GM21576 (cell line): Measurements from ENCODE around the gene LRRFIP1.

Experiments
- ATAC-seq: cut with Tn5 transposase; IDR thresholded peaks from one replicate; pipeline ENCODE4 v1.9.1; 2021; ENCODE audit warnings: mild to moderate bottlenecking, moderate library complexity; ENCODE audit not compliant: unreplicated experiment

LRRFIP1 gene

GRCh38 chr2:237638176-237638575 lies 10.8 kb downstream of the LRRFIP1 start:
- ATAC-seq, result no peak

DNA sequence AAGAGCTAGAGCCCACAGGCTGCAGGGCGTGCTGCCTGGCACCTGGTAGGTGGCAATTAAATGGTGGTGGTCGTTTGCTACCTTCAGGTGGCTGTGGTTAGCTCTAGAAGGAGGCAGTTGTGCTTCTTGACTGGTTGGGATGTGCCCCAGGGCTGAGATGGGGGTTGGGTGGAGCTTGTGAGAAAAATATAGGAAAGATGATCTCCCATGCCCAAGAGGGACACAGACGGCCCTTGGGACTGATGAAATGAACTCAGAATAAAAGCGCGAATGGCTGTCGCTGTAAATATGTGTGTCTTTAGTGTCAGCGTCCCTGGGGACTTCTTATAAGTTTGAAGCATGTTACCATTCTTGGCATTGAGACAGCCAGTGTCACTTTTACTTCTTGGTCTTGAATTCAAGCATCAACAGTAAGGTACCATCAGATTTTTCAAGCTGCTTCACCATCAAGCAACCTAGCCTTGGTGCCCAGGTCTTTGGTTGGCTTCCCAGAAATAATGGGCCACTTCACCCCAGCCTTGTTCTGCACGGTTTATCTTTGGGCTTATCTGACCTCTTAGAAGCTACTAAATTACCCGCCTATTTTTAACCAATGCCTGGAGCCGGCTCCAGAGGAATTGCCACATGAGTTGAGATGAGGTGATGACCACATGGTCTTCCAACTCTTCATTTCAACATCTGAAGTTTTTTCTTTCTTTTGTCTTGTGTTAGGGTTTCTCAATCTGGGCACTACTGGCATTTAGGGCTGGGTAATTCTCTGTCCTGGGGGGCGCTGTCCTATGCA lies 11.9 kb downstream of the LRRFIP1 start:
- ATAC-seq, result no peak

DNA sequence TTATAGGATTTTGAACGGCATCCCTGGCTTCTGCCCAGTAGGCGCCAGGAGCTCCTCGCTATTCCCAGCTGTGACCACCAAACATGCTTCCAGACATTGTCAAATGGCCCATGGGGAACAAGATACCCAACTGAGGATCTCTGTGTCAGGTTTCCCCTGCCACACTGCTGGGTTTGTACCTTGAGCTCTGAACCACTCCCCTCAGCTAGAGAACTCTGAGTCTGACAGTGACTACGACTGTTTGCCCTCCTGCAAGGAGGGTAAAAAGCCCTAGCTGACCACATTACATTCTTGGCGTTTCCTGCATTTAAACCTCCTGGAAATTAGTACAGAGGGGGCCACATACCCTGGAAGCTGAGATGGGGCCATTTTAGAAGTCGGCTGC lies 12.4 kb downstream of the LRRFIP1 start:
- no peak for ATAC-seq

DNA sequence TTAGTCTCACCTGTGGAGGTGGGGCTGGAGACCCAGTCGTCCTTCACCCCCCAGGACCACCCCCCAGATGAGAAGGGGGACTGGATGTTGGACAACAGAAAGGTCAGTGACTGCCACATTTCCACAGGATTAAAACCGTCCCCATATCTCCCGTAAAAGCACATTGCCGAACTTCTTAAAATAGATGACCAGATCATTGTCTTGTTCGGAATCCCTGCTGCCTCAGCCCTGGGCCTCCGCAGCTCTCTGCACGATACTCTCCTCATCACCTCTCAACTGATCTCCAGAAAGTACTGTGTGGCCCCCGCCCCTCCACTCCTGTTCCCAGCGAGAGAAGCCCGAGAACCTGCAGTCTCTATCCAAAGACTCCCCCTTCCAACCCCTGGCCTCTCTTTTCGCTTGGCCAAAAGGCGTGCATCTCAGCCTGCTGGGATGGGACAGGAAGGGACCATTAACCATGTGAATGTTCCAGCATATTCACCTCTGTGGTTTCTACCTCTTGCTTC lies 13.2 kb downstream of the LRRFIP1 start:
- ATAC-seq, result no peak

- no peak for ATAC-seq
Measured at GRCh38 chr2:237642038-237642734, 14.8 kb downstream of the LRRFIP1 start.

DNA sequence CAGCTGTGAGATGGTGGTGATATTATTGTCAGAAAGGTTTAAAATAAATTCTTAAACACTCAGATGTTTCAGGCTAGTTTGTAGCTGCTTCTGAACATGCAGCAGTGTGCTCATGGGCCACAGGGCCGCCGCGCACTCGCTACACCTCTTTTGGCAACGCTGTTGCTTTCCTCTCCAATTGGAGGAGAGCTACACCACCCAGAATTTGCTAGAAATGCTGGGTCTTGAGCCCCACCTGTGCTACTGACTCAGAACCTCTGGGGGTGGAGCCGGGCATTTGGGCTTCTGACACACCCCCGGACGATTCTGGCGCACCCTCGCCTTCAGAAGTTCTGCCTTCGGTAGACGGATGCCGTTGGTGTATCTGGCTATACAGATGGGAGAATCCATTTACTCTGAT lies 15.7 kb downstream of the LRRFIP1 start:
- ATAC-seq, result no peak

DNA sequence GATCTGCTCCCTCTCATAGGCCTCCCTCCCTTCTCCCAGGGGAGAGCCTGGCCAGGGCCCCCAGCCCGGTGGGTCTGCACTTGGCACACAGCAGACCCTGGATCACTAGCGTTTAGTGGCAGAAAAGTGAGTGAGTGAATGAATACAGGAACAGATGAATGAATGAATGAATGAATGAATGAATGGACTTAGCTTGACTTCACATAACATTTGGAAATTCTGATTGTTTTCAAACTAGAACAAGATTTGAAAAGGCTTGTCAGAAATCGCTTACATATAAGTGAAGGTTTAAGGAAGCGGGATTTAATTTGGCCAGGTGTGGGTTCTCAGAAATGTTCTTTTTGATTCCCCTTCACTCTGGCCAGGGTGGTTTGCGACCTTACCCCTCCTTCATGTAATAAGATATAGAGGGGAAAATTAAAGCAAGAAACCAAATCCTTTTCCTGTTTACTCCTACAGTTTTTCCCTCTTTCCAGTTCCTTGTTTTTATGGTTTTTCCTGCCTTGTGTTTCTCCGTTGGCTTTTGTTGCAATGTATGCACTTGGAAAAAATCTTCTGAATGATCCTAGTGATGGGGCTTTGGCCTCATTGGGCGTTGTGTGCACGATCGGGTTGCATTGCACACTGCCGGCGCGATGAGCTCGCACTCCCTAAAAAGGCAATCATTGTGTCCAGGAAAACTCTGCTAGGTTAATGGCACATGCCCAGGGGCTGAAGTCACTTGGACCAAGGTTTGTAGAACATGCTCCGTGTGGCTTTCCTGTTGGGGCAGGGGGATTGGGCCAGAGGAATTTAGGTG lies 16.4 kb downstream of the LRRFIP1 start:
- ATAC-seq, result no peak

DNA sequence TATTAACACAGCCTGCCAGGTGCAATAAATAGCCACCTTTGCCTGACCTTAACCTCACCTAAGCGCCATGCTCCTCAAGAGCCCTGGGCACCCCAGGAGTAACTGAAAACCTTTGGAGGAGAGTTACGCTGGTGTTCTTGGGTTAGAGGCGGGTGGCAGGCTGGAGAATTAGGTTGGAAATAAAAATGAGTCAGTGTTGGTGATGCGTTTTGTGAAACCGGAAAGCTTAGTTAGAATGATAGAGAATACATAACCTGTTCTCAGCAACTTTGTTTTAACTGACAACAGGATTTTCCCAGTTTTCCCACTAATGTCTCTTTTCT lies 17.0 kb downstream of the LRRFIP1 start:
- ATAC-seq, result no peak

GRCh38 chr2:237645261-237645660 lies 17.9 kb downstream of the LRRFIP1 start:
- no peak for ATAC-seq

DNA sequence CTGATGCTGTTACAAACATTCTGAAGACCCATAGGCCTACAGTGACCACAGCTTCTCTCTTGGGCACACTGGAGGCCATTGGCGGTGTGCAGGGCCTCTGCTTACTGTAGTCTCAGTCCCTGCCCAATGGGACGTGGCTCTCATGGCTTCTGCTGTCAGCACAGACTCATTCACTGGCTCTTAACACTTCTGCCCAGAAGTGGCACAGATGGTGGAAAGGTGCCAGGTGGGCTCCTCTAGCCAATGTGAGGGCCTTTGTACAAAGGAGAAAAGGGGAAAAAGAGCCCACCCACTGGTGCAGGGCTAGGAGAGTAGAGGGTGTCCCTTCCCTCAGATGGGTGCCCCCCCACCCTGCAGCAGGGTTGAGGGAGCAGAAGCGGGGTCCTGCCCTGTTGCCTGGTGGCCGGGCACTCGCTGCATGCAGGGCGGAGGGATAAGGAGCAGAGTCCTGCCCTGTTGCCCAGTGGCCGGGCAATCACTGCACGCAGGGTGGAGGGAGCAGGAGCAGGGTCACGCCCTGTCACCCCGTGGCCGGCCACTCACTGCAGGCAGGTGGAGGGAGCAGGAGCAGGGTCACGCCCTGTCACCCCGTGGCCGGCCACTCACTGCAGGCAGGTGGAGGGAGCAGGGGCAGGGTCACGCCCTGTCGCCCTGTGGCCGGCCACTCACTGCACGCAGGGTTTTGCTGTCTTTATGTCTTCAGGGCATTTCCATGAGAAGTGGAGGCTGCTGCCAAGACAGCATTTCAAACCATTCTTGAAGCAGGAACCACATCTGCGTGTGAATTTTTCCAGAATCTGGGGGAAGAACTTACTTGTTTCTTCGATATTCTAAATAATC lies 20.0 kb downstream of the LRRFIP1 start:
- no peak for ATAC-seq

DNA sequence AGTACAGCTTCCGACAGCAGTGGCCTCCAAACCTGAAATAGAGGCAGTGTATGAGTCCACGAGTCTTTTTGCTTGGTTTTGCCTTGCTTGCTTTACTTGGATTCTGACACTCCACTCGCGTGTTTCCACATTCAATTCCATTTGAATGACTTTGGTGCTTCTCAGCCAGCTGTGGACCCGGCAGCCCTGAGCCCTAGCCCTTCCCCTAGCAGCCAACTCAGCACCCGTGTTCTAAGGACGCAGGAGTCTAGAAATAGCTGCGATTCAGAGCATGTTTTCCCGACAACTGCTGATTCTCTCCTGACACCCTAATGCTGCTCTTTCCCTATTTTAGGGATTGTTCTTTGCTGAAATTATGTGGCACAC lies 20.6 kb downstream of the LRRFIP1 start:
- ATAC-seq, result no peak

GRCh38 chr2:237649541-237650454 lies 22.4 kb downstream of the LRRFIP1 start:
- no peak for ATAC-seq

DNA sequence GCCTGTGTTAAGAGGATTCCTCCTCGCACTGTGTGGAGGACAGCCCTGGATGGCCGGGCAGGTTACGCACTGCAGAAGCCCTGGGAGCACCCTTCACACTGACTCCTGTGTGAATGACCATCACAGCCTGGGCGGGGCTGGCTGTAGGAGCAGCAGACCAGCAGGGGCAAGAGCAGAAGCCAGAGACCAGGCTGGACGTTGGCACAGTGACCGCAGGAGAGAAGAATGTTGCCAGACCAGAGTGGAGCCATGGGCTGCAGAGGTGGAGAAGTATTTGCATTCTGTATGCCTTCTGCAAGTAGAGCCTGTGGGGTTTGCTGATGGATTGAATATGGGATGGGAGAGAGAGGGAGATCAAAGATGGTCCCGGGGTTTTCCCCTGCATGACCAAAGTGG lies 23.1 kb downstream of the LRRFIP1 start:
- ATAC-seq, result no peak

DNA sequence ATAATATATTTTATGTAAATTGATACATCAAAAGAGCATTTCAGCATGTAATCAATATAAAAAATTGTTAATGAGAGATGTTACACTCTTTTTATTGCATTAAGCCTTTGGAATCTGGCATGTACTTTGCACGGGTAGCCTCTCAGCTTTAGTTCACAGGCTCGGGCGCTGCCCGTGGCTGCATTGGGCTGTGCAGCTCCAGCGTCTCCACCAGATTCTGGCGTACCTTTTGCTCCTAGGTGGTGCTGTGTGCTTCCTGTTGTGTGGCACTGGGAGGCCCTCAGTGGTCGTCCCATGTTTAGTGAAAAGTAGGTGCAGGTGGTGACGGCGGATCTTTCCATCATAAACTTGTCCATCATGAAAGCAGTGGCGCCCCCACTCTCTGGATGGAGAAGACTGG lies 24.4 kb downstream of the LRRFIP1 start:
- no peak for ATAC-seq

- ATAC-seq, result no peak
Measured at GRCh38 chr2:237652181-237652580, 24.8 kb downstream of the LRRFIP1 start.

GRCh38 chr2:237652854-237653253 lies 25.5 kb downstream of the LRRFIP1 start:
- no peak for ATAC-seq

DNA sequence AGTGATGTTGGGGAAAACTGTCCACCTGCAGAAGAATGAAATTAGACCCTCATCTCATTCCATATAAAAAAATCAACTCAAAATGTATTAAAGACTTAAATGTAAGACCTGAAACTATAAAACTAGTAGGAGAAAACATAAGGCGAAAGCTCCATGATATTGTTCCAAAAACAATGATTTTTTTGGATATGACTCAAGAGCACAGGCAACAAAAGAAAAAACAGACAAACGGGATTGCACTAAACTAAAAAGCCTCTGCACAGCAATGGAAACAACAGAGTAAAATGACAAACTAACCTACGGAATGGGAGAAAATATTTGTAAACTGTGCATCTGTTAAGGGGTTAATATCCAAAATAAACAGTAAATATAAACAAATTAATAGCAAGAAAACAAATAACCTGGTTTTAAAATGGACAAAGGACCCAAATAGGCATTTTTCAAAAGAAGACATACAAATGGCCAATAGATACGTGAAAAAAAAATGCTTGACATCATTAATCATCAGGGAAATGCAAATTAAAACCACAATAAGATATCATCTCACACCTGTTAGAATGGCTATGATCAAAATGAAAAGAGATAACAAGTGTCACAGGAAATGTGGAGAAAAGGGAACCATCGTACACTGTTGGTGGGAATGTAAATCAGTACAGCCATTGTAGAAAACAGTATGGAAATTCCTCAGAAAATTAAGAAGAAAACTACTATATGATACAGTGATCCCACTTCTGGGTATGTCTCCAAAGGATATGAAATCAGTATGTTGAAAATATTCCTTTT lies 26.6 kb downstream of the LRRFIP1 start:
- no peak for ATAC-seq

- no peak for ATAC-seq
Measured at GRCh38 chr2:237657063-237657462, 29.7 kb downstream of the LRRFIP1 start.

GRCh38 chr2:237660381-237660900 lies 33.1 kb downstream of the LRRFIP1 start:
- ATAC-seq, result no peak
